ENCODE data around the gene ECHS1.

- TF ChIP-seq REST (IDR thresholded peaks at IDR 0.05; ENCODE audit: borderline replicate concordance) (no peak), EZH2 (IDR thresholded peaks at IDR 0.05; ENCODE audit: borderline replicate concordance, insufficient read depth, low read length, poor library complexity, severe bottlenecking) (no peak), CTCF (IDR thresholded peaks at IDR 0.05; ENCODE audit: poor library complexity, severe bottlenecking) (no peak), POLR2AphosphoS5 (IDR thresholded peaks at IDR 0.05) (no peak), RAD21 (conservative IDR thresholded peaks at IDR 0.05) (no peak), EP300 (conservative IDR thresholded peaks at IDR 0.05; ENCODE audit: poor library complexity, severe bottlenecking) (no peak), MXI1 (conservative IDR thresholded peaks at IDR 0.05; ENCODE audit: poor library complexity, severe bottlenecking) (no peak), TAF1 (IDR thresholded peaks at IDR 0.05; ENCODE audit: low read depth) (no peak)
Measured at GRCh38 chr10:133383551-133383950, 10.4 kb upstream of the ECHS1 start.

All from neural cell (in vitro differentiated cells).